ENCODE results near the gene P2RX3.
A peak's percentile ranks its signal among the peaks of the same experiment; 100 is the strongest.

P2RX3 gene

DNA sequence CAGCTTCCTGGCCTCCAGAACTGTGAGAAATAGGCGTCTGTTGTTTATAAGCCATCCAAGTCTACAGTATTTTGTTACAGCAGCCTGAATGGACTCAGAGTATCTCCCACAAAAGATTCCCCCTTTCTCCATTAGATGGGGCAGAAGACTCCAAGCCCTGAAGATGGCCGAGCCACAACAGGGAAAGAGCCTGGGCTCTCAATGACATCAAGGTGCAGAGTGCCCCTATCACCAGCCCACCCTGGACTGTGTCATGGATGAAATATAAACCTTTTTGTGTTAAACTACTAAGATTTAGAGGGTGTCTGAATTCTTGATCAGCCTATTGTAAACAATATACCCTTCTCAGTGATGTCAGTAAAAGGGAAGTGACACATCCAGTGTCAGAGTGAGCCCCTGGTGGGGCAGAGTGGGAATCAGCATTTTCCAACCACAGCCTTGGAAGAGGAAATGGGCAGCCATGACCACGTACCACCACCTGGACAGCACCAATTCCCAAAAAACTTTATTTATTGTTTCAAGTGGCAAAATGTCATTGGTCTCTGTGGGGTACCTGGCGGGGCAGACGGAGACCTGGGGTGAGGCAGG, 38.9 kb upstream of the P2RX3 start:
- H3K27ac ChIP-seq = no peak overlapping the region
- H3K4me3 ChIP-seq (ENCODE audit: low read depth, low read length) = no peak overlapping the region
- peaks cover 71% of the 10 kb centered on the region for H3K36me3 ChIP-seq (replicated peaks)
- no peaks in the 10 kb centered on the region for H3K27me3 ChIP-seq (replicated peaks)
- TF ChIP-seq CTCF (IDR thresholded peaks at IDR 0.05; ENCODE audit: low read depth, low read length, missing control alignments) = no peak
- in situ Hi-C loops (cut with HindIII; ENCODE audit: low pct_ligation_motif_present, low sequenced_read_pairs) = no loop called here
- DNase-seq = no peak

DNA sequence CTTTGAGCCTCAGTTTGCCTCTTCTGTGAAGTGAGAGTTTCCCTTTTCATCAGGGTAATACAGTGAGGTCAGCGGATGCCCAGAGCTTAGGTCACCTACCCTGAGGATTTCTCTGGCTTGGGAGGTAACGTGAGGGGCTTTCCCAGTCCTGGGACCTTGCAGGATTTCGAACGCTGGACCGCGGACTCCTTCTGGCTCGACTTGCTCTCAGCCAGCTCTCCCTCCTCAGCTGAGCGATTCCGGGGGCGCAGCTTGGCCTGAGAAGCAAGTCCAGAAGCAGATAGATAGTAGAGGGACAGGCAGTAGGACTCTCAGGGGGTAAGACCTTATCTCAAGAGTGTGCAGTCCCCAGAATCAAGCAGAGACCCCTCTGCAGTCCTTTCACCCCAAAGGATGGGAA, 37.4 kb upstream of the P2RX3 start:
- Histone ChIP-seq H3K27me3 (replicated peaks) (no peaks in the 10 kb centered on the region), H3K4me3 (ENCODE audit: low read depth, low read length) (no peak overlapping the region), H3K36me3 (replicated peaks) (peaks cover 77% of the 10 kb centered on the region), H3K27ac (no peak overlapping the region)
- no peak for DNase-seq
- in situ Hi-C loops (cut with HindIII; ENCODE audit: low pct_ligation_motif_present, low sequenced_read_pairs) = no loop called here
- no peak for TF ChIP-seq CTCF (IDR thresholded peaks at IDR 0.05; ENCODE audit: low read depth, low read length, missing control alignments)

- in situ Hi-C loops (cut with HindIII; ENCODE audit: low pct_ligation_motif_present, low sequenced_read_pairs) = no loop called here
- no peak for TF ChIP-seq CTCF (IDR thresholded peaks at IDR 0.05; ENCODE audit: low read depth, low read length, missing control alignments)
- Histone ChIP-seq H3K27ac (no peak overlapping the region), H3K27me3 (replicated peaks) (no peaks in the 10 kb centered on the region), H3K36me3 (replicated peaks) (peaks cover 71% of the 10 kb centered on the region), H3K4me3 (ENCODE audit: low read depth, low read length) (no peak overlapping the region)
- no peak for DNase-seq
Observed at GRCh38 chr11:57301711-57302423, 36.3 kb upstream of the P2RX3 start.

DNA sequence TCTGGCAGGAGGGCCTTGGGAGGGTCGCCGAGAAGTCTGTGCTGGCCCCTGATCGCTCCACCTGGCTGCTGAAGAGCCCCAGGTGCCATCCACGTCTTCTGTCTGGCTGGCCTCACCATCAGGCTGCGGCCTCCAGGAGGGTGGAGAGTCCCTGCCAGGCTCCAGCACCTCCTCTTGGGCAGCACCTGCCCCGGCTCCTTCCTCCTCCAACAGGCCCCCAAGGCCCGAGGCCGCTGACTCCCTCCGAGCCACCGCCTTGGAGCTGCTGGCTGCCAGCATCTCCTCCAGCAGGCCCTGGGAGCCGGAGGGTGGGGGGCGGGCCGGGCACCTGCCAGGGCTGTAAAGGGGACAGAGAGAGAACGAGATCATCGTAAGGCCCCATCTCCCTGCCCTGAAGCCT, 35.7 kb upstream of the P2RX3 start:
- TF ChIP-seq CTCF (IDR thresholded peaks at IDR 0.05; ENCODE audit: low read depth, low read length, missing control alignments) = no peak
- Histone ChIP-seq H3K27me3 (replicated peaks) (no peaks in the 10 kb centered on the region), H3K4me3 (ENCODE audit: low read depth, low read length) (no peak overlapping the region), H3K36me3 (replicated peaks) (peaks cover 72% of the 10 kb centered on the region), H3K27ac (no peak overlapping the region)
- in situ Hi-C loops (cut with HindIII; ENCODE audit: low pct_ligation_motif_present, low sequenced_read_pairs) = no loop called here
- no peak for DNase-seq

GRCh38 chr11:57303280-57303989, 34.7 kb upstream of the P2RX3 start:
- Histone ChIP-seq H3K27ac (no peak overlapping the region), H3K4me3 (ENCODE audit: low read depth, low read length) (no peak overlapping the region), H3K27me3 (replicated peaks) (no peaks in the 10 kb centered on the region), H3K36me3 (replicated peaks) (peaks cover 69% of the 10 kb centered on the region)
- in situ Hi-C loops (cut with HindIII; ENCODE audit: low pct_ligation_motif_present, low sequenced_read_pairs) = no loop called here
- peak; percentile 10 for TF ChIP-seq CTCF (IDR thresholded peaks at IDR 0.05; ENCODE audit: low read depth, low read length, missing control alignments)
- no peak for DNase-seq

Measured in brain microvascular endothelial cell (primary cell).